CD4-positive, alpha-beta memory T cell (primary cell): ENCODE measurements around the gene TOR1AIP1. TPM values are rescaled to one million over a fixed set of nuclear protein-coding genes. Genes with fewer than 3 reads are reported as not detected.
"Not testable (repeated sequence)": the region's sequence is repeated elsewhere in the genome, so short reads cannot be mapped to it uniquely, and the experiment has no call there.

Experiments used
- CTCF ChIA-PET: fragments of 350-600 bp; sonication (Branson Sonifier 250); formaldehyde crosslinking; loops from one replicate; lab custom pipeline; 2021; ENCODE audit warnings: inconsistent platforms; ENCODE audit not compliant: partially characterized antibody; lab: Charles Lee
- POLR2A ChIA-PET: fragments of 350-600 bp; sonication (Branson Sonifier 250); formaldehyde crosslinking; loops from one replicate; lab custom pipeline; 2021; ENCODE audit not compliant: partially characterized antibody; lab: Charles Lee
- DNase-seq, 5 donors: peaks; one replicate each; pipeline versions ENCODE4 v3.0.0 to v3.0.0-alpha.2; 2020 to 2022; ENCODE audit warnings: mixed read lengths in 1 of 5
- H3K27ac ChIP-seq: one replicate; pipeline ENCODE4 v1.7.0; 2013; ENCODE audit warnings: low read depth, low read length
- H3K27me3 ChIP-seq: 2 replicates; pipeline ENCODE4 v1.7.0; 2013; ENCODE audit warnings: mild to moderate bottlenecking, low read length, moderate library complexity; ENCODE audit not compliant: insufficient read depth
- H3K36me3 ChIP-seq: 2 replicates; pipeline ENCODE4 v1.7.0; 2013; ENCODE audit warnings: mild to moderate bottlenecking, low read length, moderate library complexity; ENCODE audit not compliant: insufficient read depth
- H3K4me1 ChIP-seq: 2 replicates; pipeline ENCODE4 v1.7.0; 2013; ENCODE audit warnings: mild to moderate bottlenecking, low read length, moderate library complexity; ENCODE audit not compliant: insufficient read depth
- H3K4me3 ChIP-seq, 2 donors: one replicate each; pipeline ENCODE4 v1.7.0; 2013; ENCODE audit warnings: low read length in 2 of 2, mild to moderate bottlenecking in 1 of 2
- H3K9me3 ChIP-seq, 2 donors: one replicate each; pipeline ENCODE4 v1.7.0; 2013; ENCODE audit warnings: low read length in 2 of 2, control low read depth in 1 of 2; ENCODE audit not compliant: control insufficient read depth in 1 of 2
- H3K27ac Mint-ChIP-seq, 7 donors: one replicate each; pipeline ENCODE4 v1.8.0; 2020 to 2021; ENCODE audit warnings: mixed read lengths in 7 of 7, mild to moderate bottlenecking in 6 of 7, inconsistent platforms in 3 of 7, moderate library complexity in 3 of 7
- H3K27me3 Mint-ChIP-seq, 2 donors: one replicate each; pipeline ENCODE4 v1.8.0; 2020 to 2021; ENCODE audit warnings: mixed read lengths in 2 of 2
- H3K36me3 Mint-ChIP-seq, 2 donors: one replicate each; pipeline ENCODE4 v1.8.0; 2020 to 2021; ENCODE audit warnings: mixed read lengths in 2 of 2, inconsistent platforms in 1 of 2, mild to moderate bottlenecking in 1 of 2
- H3K4me1 Mint-ChIP-seq, 4 donors: one replicate each; pipeline ENCODE4 v1.8.0; 2020 to 2021; ENCODE audit warnings: mixed read lengths in 4 of 4, mild to moderate bottlenecking in 1 of 4
- H3K4me3 Mint-ChIP-seq, 8 donors: one replicate each; pipeline ENCODE4 v1.8.0; 2020 to 2021; ENCODE audit warnings: mixed read lengths in 8 of 8, mild to moderate bottlenecking in 7 of 8, moderate library complexity in 6 of 8, inconsistent platforms in 3 of 8
- H3K9me3 Mint-ChIP-seq, 8 donors: one replicate each; pipeline ENCODE4 v1.8.0; 2020 to 2021; ENCODE audit warnings: mixed read lengths in 8 of 8, mild to moderate bottlenecking in 5 of 8, inconsistent platforms in 3 of 8, moderate library complexity in 1 of 8
- intact Hi-C: fragments of 100-400 bp; cut with micrococcal nuclease; formaldehyde crosslinking; loops from one replicate; pipeline ENCODE4 v1.15.1; 2023
- polyA plus RNA-seq, 2 donors: library from polyadenylated mRNA; unstranded; fragments of 300-500 nt; fragmentation: Illumina TruSeq; gene quantifications; one replicate each; pipeline ENCODE4 v1.2.3, GENCODE V29; 2021
- total RNA-seq, 2 experiments: library from RNA; stranded (reverse); gene quantifications; one replicate each; pipeline ENCODE4 v1.2.3, GENCODE V29; 2021

Gene TOR1AIP1, protein sequence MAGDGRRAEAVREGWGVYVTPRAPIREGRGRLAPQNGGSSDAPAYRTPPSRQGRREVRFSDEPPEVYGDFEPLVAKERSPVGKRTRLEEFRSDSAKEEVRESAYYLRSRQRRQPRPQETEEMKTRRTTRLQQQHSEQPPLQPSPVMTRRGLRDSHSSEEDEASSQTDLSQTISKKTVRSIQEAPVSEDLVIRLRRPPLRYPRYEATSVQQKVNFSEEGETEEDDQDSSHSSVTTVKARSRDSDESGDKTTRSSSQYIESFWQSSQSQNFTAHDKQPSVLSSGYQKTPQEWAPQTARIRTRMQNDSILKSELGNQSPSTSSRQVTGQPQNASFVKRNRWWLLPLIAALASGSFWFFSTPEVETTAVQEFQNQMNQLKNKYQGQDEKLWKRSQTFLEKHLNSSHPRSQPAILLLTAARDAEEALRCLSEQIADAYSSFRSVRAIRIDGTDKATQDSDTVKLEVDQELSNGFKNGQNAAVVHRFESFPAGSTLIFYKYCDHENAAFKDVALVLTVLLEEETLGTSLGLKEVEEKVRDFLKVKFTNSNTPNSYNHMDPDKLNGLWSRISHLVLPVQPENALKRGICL
- total RNA-seq (10 to 100 TPM; 53.8 to 61.0 TPM), polyA plus RNA-seq (10 to 100 TPM; 79.2 to 90.6 TPM)

DNA sequence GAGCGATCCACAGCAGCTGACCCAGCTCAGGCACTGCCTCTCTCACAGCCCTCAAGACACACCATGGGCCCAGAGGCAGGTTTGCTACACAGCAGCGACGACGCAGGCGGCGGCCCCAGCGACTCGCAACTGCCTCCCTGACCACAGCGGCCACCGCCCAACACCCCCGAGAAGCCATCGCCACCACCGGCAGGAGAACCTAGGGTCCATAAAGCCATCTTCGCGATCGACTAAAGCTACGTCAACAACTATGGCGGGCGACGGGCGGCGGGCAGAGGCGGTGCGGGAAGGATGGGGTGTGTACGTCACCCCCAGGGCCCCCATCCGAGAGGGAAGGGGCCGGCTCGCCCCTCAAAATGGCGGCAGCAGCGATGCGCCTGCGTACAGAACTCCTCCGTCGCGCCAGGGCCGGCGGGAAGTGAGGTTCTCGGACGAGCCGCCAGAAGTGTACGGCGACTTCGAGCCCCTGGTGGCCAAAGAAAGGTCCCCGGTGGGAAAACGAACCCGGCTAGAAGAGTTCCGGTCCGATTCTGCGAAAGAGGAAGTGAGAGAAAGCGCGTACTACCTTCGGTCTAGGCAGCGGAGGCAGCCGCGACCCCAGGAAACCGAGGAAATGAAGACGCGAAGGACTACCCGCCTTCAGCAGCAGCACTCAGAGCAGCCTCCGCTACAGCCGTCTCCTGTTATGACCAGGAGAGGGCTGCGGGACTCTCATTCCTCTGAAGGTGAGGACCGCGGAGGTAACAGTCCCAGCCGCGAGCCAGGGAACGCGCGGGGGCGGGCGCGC, at the start of gene TOR1AIP1:
Gene TOR1AIP1 (plus strand): TSS at position 33 of the 787 bp plus-strand sequence. CDS start 218 bp downstream, at position 251.
- CTCF ChIA-PET: interaction anchor here (0.9 to 4.6 kb wide), 9 partner anchors 13 to 297 kb away, joined by 3 to 17 read pairs (median 5); partner anchors contain the start of gene CEP350

DNA sequence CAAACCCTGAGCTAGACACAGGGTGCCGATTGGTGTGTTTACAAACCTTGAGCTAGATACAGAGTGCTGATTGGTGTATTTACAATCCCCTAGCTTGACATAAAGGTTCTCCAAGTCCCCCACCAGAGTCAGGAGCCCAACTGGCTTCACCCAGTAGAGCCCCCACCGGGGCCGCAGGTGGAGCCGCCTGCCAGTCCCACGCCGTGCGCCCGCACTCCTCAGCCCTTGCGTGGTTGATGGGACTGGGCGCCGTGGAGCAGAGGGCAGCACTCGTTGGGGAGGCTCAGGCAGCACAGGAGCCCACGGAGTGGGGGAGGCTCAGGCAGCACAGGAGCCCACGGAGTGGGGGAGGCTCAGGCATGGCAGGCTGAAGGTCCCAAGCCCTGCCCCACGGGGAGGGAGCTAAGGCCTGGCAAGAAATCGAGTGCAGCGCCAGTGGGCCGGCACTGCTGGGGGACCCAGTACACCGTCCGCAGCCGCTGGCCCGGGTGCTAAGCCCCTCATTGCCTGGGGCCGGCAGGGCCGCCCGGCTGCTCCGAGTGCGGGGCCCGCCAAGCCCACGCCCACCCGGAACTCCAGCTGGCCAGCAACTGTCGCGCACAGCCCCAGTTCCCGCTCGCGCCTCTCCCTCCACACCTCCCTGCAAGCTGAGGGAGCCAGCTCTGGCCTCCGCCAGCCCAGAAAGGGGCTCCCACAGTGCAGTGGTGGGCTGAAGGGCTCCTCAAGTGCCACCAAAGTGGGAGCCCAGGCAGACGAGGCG, 45.2 kb upstream of the TOR1AIP1 start:
- CTCF ChIA-PET: interaction anchor here (0.9 to 4.6 kb wide), 2 partner anchors 23 to 131 kb away, joined by 3 to 33 read pairs; no protein-coding TSS in a partner anchor
- H3K4me3 Mint-ChIP-seq, DNase-seq, H3K36me3 ChIP-seq, intact Hi-C loops, H3K4me1 ChIP-seq, H3K27me3 Mint-ChIP-seq, H3K9me3 ChIP-seq, H3K27me3 ChIP-seq, POLR2A ChIA-PET, H3K4me3 ChIP-seq, H3K27ac ChIP-seq, H3K9me3 Mint-ChIP-seq, H3K27ac Mint-ChIP-seq: not testable (repeated sequence)
- H3K36me3 Mint-ChIP-seq: peaks cover 13% of the 10 kb centered on the region in 2 donors
- H3K4me1 Mint-ChIP-seq: peaks cover 7 to 14% (median 12%) of the 10 kb centered on the region in 4 donors

More for the DNA sequence above, at the start of gene TOR1AIP1:
- peaks cover 31 to 77% (median 53%) of the 10 kb centered on the region in 4 donors for H3K4me1 Mint-ChIP-seq
- Histone ChIP-seq H3K4me1 (peaks cover 53% of the 10 kb centered on the region), H3K36me3 (peaks cover 14% of the 10 kb centered on the region), H3K27me3 (no peaks in the 10 kb centered on the region), H3K9me3 (no peaks in the 10 kb centered on the region), H3K4me3 (peak within 1 kb of the TSS; percentile 80 to 94), H3K27ac (peak within 1 kb of the TSS; percentile 99)
- POLR2A ChIA-PET: interaction anchor here (0.7 to 4.3 kb wide), 33 partner anchors 11 to 1278 kb away, joined by 3 to 108 read pairs (median 5); partner anchors contain the start of genes ACBD6, AXDND1, CEP350 and QSOX1
- no peaks in the 10 kb centered on the region for H3K9me3 Mint-ChIP-seq
- H3K27ac Mint-ChIP-seq: peak within 1 kb of the TSS; percentile 99 to 100 (median 100)
- peak; percentile 98 to 99 (median 98) for DNase-seq
- intact Hi-C loops: loop anchor here (1.0 to 5.0 kb wide), 9 partner anchors 68 to 1210 kb away; partner anchors contain the start of genes ACBD6, CEP350, MR1 and QSOX1
- H3K27me3 Mint-ChIP-seq: no peaks in the 10 kb centered on the region
- peak within 1 kb of the TSS; percentile 94 to 99 (median 96) for H3K4me3 Mint-ChIP-seq
- H3K36me3 Mint-ChIP-seq: peaks cover 8 to 50% of the 10 kb centered on the region in 2 donors

DNA sequence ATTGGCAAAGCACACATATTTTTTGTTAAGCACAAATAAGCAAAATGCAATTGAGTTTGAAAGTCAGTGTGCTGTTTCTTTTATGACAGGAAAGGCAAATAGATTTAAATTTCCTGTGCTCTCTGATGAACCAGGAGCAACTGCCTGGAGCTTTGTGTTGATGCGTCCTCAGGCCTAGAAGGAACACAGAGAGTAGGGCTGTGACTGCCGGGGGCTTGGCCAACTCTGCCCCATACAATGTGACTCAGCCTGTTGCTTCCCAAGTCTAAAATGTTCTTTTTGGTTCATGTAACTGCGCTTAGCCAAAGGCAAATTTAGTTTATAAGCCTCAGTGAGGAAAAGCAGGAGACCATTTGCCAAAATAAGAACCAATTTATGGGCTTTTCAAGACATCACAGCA, 42.0 kb upstream of the TOR1AIP1 start:
- intact Hi-C loops: no loop called here
- no peak overlapping the region for H3K4me3 Mint-ChIP-seq
- H3K9me3 ChIP-seq: no peaks in the 10 kb centered on the region
- no peak overlapping the region for H3K27ac ChIP-seq
- H3K4me3 ChIP-seq: no peak overlapping the region
- DNase-seq: no peak
- no peaks in the 10 kb centered on the region for H3K27me3 Mint-ChIP-seq
- POLR2A ChIA-PET: no interaction called here
- no peaks in the 10 kb centered on the region for H3K9me3 Mint-ChIP-seq
- no peaks in the 10 kb centered on the region for H3K4me1 ChIP-seq
- no peaks in the 10 kb centered on the region for H3K36me3 ChIP-seq
- peaks cover 0 to 6% (median 5%) of the 10 kb centered on the region in 4 donors for H3K4me1 Mint-ChIP-seq
- no peak overlapping the region for H3K27ac Mint-ChIP-seq
- CTCF ChIA-PET: interaction anchor here (5.3 kb wide), 1 partner anchor 30 kb away, joined by 22 read pairs; no protein-coding TSS in a partner anchor
- H3K36me3 Mint-ChIP-seq: peaks cover 20 to 21% of the 10 kb centered on the region in 2 donors
- no peaks in the 10 kb centered on the region for H3K27me3 ChIP-seq

DNA sequence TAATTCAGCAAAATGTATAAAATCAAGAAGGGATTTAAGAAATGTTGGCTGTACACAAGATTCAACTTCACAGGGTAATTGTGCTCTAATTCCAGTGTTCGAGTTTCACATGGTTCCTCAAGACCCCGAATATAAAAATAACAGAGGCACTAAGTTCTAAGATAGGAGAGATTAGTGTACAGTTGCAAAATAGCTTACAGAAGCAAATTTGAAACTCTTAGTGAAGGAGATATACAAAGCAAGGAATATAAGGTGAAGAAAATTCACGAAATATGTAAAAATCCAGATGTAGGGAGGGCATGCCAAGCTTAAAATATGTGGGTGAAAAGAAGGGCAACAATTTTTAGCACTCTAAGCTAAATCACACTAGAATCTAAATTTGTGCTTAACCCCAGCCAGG, 33.9 kb upstream of the TOR1AIP1 start:
- H3K9me3 ChIP-seq: no peaks in the 10 kb centered on the region
- no peaks in the 10 kb centered on the region for H3K9me3 Mint-ChIP-seq
- H3K4me3 Mint-ChIP-seq: no peak overlapping the region
- no peak overlapping the region for H3K27ac Mint-ChIP-seq
- H3K36me3 ChIP-seq: peaks cover 14% of the 10 kb centered on the region
- intact Hi-C loops: no loop called here
- H3K36me3 Mint-ChIP-seq: peaks cover 39 to 62% of the 10 kb centered on the region in 2 donors
- ChIA-PET CTCF (interaction anchor here (1.3 kb wide), 1 partner anchor 33 kb away, joined by 7 read pairs; no protein-coding TSS in a partner anchor), POLR2A (no interaction called here)
- H3K27me3 ChIP-seq: no peaks in the 10 kb centered on the region
- no peak for DNase-seq
- peaks cover 0 to 9% (median 8%) of the 10 kb centered on the region in 4 donors for H3K4me1 Mint-ChIP-seq
- no peak overlapping the region for H3K27ac ChIP-seq
- no peak overlapping the region for H3K4me3 ChIP-seq
- H3K4me1 ChIP-seq: no peaks in the 10 kb centered on the region
- no peaks in the 10 kb centered on the region for H3K27me3 Mint-ChIP-seq

DNA sequence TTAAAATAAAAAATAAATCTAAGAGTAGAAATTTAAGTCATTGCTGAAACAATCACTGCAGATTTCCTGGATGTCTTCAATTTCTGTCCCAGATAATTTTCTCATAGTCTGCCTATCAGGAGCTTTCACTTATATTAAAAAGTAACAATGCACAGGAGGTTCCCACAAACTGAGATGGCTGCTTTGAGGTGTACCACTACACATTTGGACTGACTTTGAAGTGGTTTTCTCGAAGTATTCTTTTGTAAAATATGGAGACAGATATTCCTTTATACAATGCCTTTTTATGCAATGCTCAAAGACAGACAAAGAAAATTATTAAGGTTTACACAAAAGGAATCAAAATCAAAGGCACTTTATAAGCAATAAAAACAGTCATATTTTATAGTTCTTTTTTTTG, 29.0 kb upstream of the TOR1AIP1 start:
- H3K27ac ChIP-seq: no peak overlapping the region
- Mint-ChIP-seq H3K36me3 (peaks cover 49 to 66% of the 10 kb centered on the region in 2 donors), H3K27ac (no peak overlapping the region), H3K27me3 (no peaks in the 10 kb centered on the region), H3K4me3 (no peak overlapping the region), H3K4me1 (peaks cover 0 to 3% (median 3%) of the 10 kb centered on the region in 4 donors), H3K9me3 (no peaks in the 10 kb centered on the region)
- peaks cover 7% of the 10 kb centered on the region for H3K36me3 ChIP-seq
- intact Hi-C loops: no loop called here
- no peaks in the 10 kb centered on the region for H3K9me3 ChIP-seq
- DNase-seq: no peak
- H3K4me3 ChIP-seq: no peak overlapping the region
- POLR2A ChIA-PET: no interaction called here
- no peaks in the 10 kb centered on the region for H3K4me1 ChIP-seq
- CTCF ChIA-PET: interaction anchor here (1.2 to 2.7 kb wide), 4 partner anchors 14 to 43 kb away, joined by 3 to 16 read pairs (median 8); no protein-coding TSS in a partner anchor
- no peaks in the 10 kb centered on the region for H3K27me3 ChIP-seq

DNA sequence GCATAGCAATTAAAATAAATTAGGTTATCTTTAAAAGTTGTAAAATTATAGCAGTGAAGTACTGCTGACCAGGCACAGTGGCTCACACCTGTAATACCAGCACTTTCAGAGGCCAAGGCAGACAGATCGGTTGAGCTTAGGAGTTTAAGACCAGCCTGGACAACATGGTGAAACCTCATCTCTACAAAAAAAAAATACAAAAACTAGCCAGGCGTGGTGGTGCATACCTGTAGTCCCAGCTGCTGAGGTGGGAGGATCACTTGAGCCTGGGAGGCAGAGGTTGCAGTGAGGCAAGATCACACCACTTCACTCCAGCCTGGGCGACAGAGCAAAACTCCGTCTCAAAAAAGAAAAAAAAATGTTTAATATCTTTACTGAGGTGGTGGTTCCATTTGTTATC, 26.3 kb upstream of the TOR1AIP1 start:
- H3K27me3 Mint-ChIP-seq, H3K4me3 ChIP-seq, H3K27me3 ChIP-seq, H3K9me3 Mint-ChIP-seq, DNase-seq, intact Hi-C loops, H3K9me3 ChIP-seq, H3K27ac ChIP-seq, H3K4me1 ChIP-seq, CTCF ChIA-PET, H3K27ac Mint-ChIP-seq, H3K4me1 Mint-ChIP-seq, POLR2A ChIA-PET, H3K36me3 ChIP-seq, H3K4me3 Mint-ChIP-seq: not testable (repeated sequence)
- peaks cover 35 to 50% of the 10 kb centered on the region in 2 donors for H3K36me3 Mint-ChIP-seq
